Hepatocyte (in vitro differentiated cells): ENCODE results near the gene ADAMTS14.

Source experiments
- EZH2 ChIP-seq: fragments of 200-600 bp; sonication (generic); IDR thresholded peaks from 2 replicates; pipeline ENCODE4 v1.6.1; 2016; ENCODE audit warnings: antibody characterized with exemption, mild to moderate bottlenecking, borderline replicate concordance
- EZH2phosphoT487 ChIP-seq: fragments of 200-600 bp; sonication (generic); IDR thresholded peaks from one replicate; pipeline ENCODE4 v1.6.1; 2018; ENCODE audit warnings: antibody characterized with exemption, mild to moderate bottlenecking, low read depth, moderate library complexity; ENCODE audit not compliant: unreplicated experiment, severe bottlenecking
- TF ChIP-seq, protein P1 (sequence below): fragments of 200-600 bp; sonication (generic); IDR thresholded peaks from 2 replicates; pipeline ENCODE4 v1.5.1; 2016; ENCODE audit warnings: antibody characterized with exemption, mild to moderate bottlenecking; ENCODE audit not compliant: poor library complexity

DNA sequence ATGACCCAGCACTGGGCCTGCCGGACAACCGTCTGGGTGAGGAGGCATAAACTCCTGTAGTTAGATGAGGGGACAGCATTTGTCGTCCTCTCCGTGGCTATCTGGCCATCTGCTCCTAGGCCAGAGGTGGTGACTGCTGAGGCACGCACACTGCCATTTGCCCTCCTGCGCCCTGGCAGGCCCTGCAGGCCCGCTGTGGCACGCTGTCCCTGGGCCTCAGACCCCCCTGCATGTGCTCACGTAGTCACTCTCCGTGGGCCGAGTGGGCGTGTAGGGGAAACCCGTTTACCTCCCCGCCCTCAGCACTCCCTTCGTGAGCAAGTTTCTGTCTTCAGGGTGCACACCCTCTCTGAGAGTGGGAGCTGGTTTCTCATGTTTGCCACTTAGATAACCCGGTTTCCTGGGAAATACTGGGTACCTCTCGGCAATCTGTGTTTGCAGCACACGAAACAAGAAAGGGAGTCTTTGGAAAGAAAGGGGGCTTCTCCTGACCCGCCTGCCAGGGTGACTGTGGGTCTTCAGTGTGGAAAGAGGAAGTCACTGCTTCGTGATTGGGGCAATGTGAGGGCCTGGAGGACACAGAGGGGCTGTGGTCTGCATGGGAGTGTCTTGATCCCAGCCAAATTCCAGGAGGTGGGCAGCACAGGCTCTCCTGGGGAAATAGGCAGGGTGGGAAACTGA is 10.8 kb downstream of the ADAMTS14 start:
- TF ChIP-seq, protein P1, sequence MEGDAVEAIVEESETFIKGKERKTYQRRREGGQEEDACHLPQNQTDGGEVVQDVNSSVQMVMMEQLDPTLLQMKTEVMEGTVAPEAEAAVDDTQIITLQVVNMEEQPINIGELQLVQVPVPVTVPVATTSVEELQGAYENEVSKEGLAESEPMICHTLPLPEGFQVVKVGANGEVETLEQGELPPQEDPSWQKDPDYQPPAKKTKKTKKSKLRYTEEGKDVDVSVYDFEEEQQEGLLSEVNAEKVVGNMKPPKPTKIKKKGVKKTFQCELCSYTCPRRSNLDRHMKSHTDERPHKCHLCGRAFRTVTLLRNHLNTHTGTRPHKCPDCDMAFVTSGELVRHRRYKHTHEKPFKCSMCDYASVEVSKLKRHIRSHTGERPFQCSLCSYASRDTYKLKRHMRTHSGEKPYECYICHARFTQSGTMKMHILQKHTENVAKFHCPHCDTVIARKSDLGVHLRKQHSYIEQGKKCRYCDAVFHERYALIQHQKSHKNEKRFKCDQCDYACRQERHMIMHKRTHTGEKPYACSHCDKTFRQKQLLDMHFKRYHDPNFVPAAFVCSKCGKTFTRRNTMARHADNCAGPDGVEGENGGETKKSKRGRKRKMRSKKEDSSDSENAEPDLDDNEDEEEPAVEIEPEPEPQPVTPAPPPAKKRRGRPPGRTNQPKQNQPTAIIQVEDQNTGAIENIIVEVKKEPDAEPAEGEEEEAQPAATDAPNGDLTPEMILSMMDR, result no peak
- TF ChIP-seq EZH2phosphoT487 (no peak), EZH2 (no peak)
